HEK293 (cell line): ENCODE data around the gene RPS21.

Source experiments
- CTCF ChIA-PET: fragments of 350-600 bp; formaldehyde crosslinking; extraction: SDS; loops from one replicate; lab custom pipeline; 2021; ENCODE audit warnings: antibody characterized with exemption; lab: Yijun Ruan, JAX
- POLR2A ChIA-PET: fragments of 300-600 bp; formaldehyde crosslinking; extraction: SDS; loops from one replicate; lab custom pipeline; 2020; ENCODE audit warnings: antibody characterized with exemption, inconsistent platforms; lab: Yijun Ruan, JAX
- H3K27ac ChIP-seq: fragments of 200-500 bp; sonication (Bioruptor generic); 2 replicates; pipeline ENCODE4 v1.5.1; 2014; ENCODE audit warnings: low read depth, low read length, control low read depth, inconsistent platforms; ENCODE audit errors: extremely low read depth
- H3K36me3 ChIP-seq, 2 experiments: fragments of 200-500 bp in 1 of 2; sonication (Bioruptor generic) in 1 of 2; 1 replicate in 1 of 2; 2 replicates in 1 of 2; pipeline ENCODE4 v1.5.1; 2014 to 2017; ENCODE audit warnings: inconsistent platforms in 2 of 2, low read length in 2 of 2; ENCODE audit not compliant: control insufficient read depth in 2 of 2, insufficient read depth in 1 of 2
- H3K4me1 ChIP-seq: fragments of 200-500 bp; sonication (Bioruptor generic); 2 replicates; pipeline ENCODE4 v1.5.1; 2014; ENCODE audit warnings: mild to moderate bottlenecking, low read length, inconsistent platforms; ENCODE audit not compliant: control insufficient read depth, insufficient read depth
- H3K4me3 ChIP-seq: 2 replicates; pipeline ENCODE4 v1.5.1; 2011; ENCODE audit warnings: low read depth, mild to moderate bottlenecking, control low read depth, low read length, moderate library complexity
- H3K9me3 ChIP-seq: fragments of 200-500 bp; sonication (Bioruptor generic); 2 replicates; pipeline ENCODE4 v1.5.1; 2014; ENCODE audit warnings: low read depth, low read length, inconsistent platforms; ENCODE audit not compliant: control insufficient read depth, insufficient read depth
- ATF2 ChIP-seq: fragments of 450-650 bp; formaldehyde crosslinking; IDR thresholded peaks from 2 replicates; pipeline ENCODE4 v1.5.1; 2016; ENCODE audit warnings: missing biosample characterization, missing genetic modification characterization, low read depth
- GLIS1 ChIP-seq: fragments of 450-650 bp; formaldehyde crosslinking; IDR thresholded peaks from 2 replicates; pipeline ENCODE4 v1.5.1; 2016; ENCODE audit warnings: missing biosample characterization, missing genetic modification characterization
- SETDB1 ChIP-seq: IDR thresholded peaks from one replicate; pipeline ENCODE4 v1.6.1; 2017; ENCODE audit warnings: mild to moderate bottlenecking, low read length, moderate library complexity, mixed read lengths; ENCODE audit not compliant: insufficient read length
- SP7 ChIP-seq: fragments of 450-650 bp; formaldehyde crosslinking; IDR thresholded peaks from 2 replicates; pipeline ENCODE4 v1.5.1; 2016; ENCODE audit warnings: missing biosample characterization, missing genetic modification characterization
- ZFP3 ChIP-seq: fragments of 450-650 bp; formaldehyde crosslinking; IDR thresholded peaks from 2 replicates; pipeline ENCODE4 v1.5.1; 2016; ENCODE audit warnings: low read depth, missing biosample characterization, missing genetic modification characterization
- ZNF292 ChIP-seq: fragments of 450-650 bp; formaldehyde crosslinking; IDR thresholded peaks from 2 replicates; pipeline ENCODE4 v1.5.1; 2016; ENCODE audit warnings: low read depth, missing biosample characterization, missing genetic modification characterization, borderline replicate concordance
- ZNF341 ChIP-seq: fragments of 450-650 bp; formaldehyde crosslinking; IDR thresholded peaks from 2 replicates; pipeline ENCODE4; 2016; ENCODE audit warnings: low read depth, missing biosample characterization, missing genetic modification characterization
- ZNF501 ChIP-seq: fragments of 450-650 bp; formaldehyde crosslinking; IDR thresholded peaks from 2 replicates; pipeline ENCODE4 v1.5.1; 2016; ENCODE audit warnings: missing biosample characterization, missing genetic modification characterization
- ZNF514 ChIP-seq: fragments of 450-650 bp; formaldehyde crosslinking; IDR thresholded peaks from 2 replicates; pipeline ENCODE4 v1.5.1; 2016; ENCODE audit warnings: missing biosample characterization, missing genetic modification characterization
- TF ChIP-seq, protein P1 (sequence below): fragments of 450-650 bp; formaldehyde crosslinking; IDR thresholded peaks from 2 replicates; pipeline ENCODE4 v1.5.1; 2016; ENCODE audit warnings: missing biosample characterization, missing genetic modification characterization
- TF ChIP-seq, protein P2 (sequence below): fragments of 450-650 bp; formaldehyde crosslinking; IDR thresholded peaks from 2 replicates; pipeline ENCODE4 v1.5.1; 2016; ENCODE audit warnings: missing biosample characterization, missing genetic modification characterization
- TF ChIP-seq, protein P3 (sequence below): fragments of 450-650 bp; formaldehyde crosslinking; IDR thresholded peaks from 2 replicates; pipeline ENCODE4 v1.5.1; 2016; ENCODE audit warnings: missing biosample characterization, missing genetic modification characterization

The RPS21 gene

GRCh38 chr20:62351469-62352401 lies 35.2 kb upstream of the RPS21 start:
- CTCF ChIA-PET, result no interaction called here
- peaks cover 8% of the 10 kb centered on the region for H3K4me1 ChIP-seq
- no peak overlapping the region for H3K27ac ChIP-seq
- TF ChIP-seq ZNF292, result no peak
- no peak for TF ChIP-seq GLIS1 (tag by site-specific recombination)
- TF ChIP-seq ZNF501 (tag by site-specific recombination), result no peak
- no peak for TF ChIP-seq ATF2
- TF ChIP-seq, protein P1, sequence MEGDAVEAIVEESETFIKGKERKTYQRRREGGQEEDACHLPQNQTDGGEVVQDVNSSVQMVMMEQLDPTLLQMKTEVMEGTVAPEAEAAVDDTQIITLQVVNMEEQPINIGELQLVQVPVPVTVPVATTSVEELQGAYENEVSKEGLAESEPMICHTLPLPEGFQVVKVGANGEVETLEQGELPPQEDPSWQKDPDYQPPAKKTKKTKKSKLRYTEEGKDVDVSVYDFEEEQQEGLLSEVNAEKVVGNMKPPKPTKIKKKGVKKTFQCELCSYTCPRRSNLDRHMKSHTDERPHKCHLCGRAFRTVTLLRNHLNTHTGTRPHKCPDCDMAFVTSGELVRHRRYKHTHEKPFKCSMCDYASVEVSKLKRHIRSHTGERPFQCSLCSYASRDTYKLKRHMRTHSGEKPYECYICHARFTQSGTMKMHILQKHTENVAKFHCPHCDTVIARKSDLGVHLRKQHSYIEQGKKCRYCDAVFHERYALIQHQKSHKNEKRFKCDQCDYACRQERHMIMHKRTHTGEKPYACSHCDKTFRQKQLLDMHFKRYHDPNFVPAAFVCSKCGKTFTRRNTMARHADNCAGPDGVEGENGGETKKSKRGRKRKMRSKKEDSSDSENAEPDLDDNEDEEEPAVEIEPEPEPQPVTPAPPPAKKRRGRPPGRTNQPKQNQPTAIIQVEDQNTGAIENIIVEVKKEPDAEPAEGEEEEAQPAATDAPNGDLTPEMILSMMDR (tag by site-specific recombination), result no peak
- TF ChIP-seq, protein P2, sequence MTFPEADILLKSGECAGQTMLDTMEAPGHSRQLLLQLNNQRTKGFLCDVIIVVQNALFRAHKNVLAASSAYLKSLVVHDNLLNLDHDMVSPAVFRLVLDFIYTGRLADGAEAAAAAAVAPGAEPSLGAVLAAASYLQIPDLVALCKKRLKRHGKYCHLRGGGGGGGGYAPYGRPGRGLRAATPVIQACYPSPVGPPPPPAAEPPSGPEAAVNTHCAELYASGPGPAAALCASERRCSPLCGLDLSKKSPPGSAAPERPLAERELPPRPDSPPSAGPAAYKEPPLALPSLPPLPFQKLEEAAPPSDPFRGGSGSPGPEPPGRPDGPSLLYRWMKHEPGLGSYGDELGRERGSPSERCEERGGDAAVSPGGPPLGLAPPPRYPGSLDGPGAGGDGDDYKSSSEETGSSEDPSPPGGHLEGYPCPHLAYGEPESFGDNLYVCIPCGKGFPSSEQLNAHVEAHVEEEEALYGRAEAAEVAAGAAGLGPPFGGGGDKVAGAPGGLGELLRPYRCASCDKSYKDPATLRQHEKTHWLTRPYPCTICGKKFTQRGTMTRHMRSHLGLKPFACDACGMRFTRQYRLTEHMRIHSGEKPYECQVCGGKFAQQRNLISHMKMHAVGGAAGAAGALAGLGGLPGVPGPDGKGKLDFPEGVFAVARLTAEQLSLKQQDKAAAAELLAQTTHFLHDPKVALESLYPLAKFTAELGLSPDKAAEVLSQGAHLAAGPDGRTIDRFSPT (tag by site-specific recombination), result peak; percentile 62; the same call in 1 of the 2 replicates
- TF ChIP-seq ZNF341 (tag by site-specific recombination), result peak; percentile 47
- TF ChIP-seq, protein P3, sequence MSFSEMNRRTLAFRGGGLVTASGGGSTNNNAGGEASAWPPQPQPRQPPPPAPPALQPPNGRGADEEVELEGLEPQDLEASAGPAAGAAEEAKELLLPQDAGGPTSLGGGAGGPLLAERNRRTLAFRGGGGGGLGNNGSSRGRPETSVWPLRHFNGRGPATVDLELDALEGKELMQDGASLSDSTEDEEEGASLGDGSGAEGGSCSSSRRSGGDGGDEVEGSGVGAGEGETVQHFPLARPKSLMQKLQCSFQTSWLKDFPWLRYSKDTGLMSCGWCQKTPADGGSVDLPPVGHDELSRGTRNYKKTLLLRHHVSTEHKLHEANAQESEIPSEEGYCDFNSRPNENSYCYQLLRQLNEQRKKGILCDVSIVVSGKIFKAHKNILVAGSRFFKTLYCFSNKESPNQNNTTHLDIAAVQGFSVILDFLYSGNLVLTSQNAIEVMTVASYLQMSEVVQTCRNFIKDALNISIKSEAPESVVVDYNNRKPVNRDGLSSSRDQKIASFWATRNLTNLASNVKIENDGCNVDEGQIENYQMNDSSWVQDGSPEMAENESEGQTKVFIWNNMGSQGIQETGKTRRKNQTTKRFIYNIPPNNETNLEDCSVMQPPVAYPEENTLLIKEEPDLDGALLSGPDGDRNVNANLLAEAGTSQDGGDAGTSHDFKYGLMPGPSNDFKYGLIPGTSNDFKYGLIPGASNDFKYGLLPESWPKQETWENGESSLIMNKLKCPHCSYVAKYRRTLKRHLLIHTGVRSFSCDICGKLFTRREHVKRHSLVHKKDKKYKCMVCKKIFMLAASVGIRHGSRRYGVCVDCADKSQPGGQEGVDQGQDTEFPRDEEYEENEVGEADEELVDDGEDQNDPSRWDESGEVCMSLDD, result no peak
- no peak for TF ChIP-seq ZNF514 (tag by site-specific recombination)
- no peak for TF ChIP-seq ZFP3 (tag by site-specific recombination)
- TF ChIP-seq SP7 (tag by site-specific recombination), result no peak
- no peaks in the 10 kb centered on the region for H3K9me3 ChIP-seq
- H3K36me3 ChIP-seq, result peaks cover 0 to 57% of the 10 kb centered on the region in 2 experiments; a peak in 1 of 3 replicates
- H3K4me3 ChIP-seq, result no peak overlapping the region
- POLR2A ChIA-PET, result no interaction called here

GRCh38 chr20:62352402-62353288 lies 34.3 kb upstream of the RPS21 start:
- Histone ChIP-seq H3K4me1 (peaks cover 8% of the 10 kb centered on the region), H3K36me3 (peaks cover 0 to 51% of the 10 kb centered on the region in 2 experiments; a peak in 1 of 3 replicates), H3K4me3 (no peak overlapping the region), H3K27ac (no peak overlapping the region), H3K9me3 (no peaks in the 10 kb centered on the region)
- ChIA-PET POLR2A (no interaction called here), CTCF (no interaction called here)
- TF ChIP-seq, protein P2 (tag by site-specific recombination), result peak; percentile 25; the same call in 1 of the 2 replicates
- TF ChIP-seq, protein P3, result peak; percentile 57; the same call in 1 of the 2 replicates
- no peak for TF ChIP-seq SETDB1
